ACHN (cell line): ENCODE data around the gene MCFD2.

ENCODE experiments used
- DNase-seq: peaks from one replicate; pipeline ENCODE4 v3.0.0-alpha.2; 2015
- in situ Hi-C: cut with HindIII; loops from 2 replicates; pipeline ENCODE4 v1.10.0; 2017; ENCODE audit warnings: low sequenced_read_pairs, low pct_ligation_motif_present, low pct_unique_long_range_greater_than_20kb

The MCFD2 gene

DNA sequence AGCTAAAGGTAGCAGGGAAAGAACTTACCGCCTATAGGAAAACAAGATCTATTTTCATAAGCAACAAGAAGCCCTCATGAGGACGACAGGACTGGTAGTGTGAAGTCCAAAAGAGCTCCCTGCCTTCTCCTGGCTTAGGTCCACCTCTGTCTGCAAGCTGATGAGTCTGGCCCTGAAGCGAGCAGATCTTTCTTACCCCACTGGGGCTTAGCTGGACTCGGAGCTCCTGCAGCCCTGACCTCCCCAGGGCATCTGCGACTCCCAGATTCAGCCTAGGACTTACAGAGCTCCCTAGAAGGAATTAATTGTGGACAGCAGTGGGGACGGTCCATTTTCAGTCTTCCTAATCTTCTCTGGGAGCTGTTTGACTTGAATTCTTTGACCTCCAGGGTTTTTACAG is 53.7 kb downstream of the MCFD2 start:
- in situ Hi-C loops, result no loop called here
- no peak for DNase-seq

DNA sequence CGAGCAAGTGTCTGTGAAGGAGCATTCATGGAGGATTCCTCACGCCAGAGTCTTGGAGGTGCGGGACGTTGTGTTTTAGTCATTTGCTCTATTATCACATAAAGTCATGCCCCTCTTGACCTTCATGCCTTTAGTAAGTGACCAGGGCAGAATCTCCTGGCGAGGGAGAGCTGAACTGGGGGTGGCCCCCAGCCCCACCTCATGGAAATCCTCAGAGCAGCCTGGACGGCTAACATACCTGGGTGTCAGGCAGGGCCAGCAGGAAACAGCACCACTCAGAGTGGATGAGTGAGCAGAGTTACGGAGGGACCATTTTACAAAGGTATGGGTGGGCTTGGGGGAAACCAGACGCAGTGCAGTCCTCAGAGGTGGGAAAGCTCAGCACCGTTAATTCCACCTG is 56.1 kb downstream of the MCFD2 start:
- in situ Hi-C loops, result no loop called here
- no peak for DNase-seq

DNA sequence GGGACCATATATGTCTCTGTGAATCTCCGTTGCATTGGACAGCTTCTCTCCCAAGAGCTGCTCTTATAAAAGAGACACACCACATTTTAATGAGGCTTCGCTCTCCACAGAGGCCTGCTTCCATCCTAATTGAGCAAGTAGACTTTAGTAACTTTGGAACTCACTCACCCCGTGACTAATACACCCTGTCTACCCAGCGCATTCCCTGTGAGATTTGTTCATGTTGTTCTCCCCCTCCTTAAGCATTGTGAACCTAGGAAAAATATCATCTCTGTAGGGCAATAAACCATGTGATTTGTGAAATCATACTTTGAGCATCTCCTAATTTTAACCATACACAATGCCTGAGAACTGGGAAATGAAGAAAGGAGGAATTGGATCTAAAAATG is 56.9 kb downstream of the MCFD2 start:
- no peak for DNase-seq
- in situ Hi-C loops, result no loop called here

DNA sequence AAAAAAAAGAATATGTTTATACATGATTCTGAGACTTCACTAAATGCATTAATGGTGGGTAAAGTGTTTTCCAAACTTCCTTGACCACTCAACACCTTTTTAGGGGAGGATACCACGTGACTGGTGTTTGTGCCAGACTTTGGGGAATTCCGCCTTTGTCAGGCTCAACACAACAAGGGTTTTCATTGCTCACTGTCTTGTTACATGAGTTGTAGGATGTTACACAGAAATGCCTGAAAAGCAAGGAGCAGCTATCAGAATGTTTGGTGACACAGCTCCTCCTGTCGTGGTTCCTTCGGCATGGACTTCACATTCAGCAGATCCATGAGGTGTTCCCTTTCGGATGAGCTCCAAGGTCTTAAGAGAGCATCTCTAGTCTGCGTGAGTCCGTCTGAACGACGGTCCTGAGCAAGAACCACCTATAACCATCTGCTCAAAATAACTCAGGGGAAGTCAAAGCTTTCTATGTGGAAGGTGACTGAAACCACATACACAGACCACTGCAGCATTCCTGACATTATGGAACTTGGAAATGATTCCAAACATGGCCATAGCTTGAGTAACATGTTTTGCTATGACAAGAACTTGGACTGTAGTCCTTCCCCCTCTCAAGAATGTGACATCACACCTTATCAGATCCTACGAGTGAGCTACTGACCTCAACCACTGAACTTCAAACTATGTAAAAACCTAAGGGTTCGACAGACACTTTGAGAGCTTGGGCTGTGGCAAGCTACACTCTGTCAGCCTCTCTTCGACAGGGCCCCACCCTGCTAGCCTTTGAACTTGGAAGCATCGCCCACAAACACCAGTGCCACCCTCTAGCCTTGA is 57.5 kb downstream of the MCFD2 start:
- in situ Hi-C loops, result no loop called here
- no peak for DNase-seq

DNA sequence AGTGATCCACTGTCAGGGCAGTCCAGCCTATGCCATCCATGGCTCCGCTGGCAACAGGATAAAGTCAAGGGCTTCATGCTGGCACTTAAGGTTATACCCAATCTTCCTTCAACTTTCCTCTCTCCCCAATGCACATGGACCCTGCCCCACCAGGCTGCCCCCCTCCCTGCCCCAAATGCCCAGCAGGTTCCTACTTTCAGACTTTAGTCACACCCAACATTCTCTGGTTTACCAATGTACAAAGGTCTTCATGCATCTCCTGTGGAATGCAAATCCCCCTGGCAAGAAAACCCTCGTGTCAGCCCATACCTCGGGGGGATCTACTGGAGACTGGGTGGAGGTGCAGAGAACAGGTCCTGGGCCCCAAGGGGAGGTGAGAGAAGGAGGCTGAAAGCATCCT is 59.3 kb downstream of the MCFD2 start:
- in situ Hi-C loops, result no loop called here

DNA sequence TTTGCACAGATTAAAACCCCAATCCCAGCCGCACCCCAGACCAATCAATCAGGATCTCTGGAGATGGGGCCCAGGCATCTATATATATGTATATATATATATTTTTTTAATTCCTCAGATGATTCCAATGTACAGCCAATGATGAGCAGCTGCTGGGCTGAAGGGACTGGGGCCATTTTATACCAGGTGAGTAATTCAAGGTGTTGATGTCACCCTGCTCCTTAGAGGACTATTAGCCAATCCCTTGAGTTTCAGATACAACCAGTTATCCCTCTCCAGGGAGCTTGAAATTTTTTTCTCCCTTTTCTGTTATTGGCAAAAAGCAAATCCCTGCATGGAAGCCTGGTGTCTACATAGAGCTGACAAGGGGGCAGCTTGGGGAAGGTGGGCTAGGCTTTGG is 59.8 kb downstream of the MCFD2 start:
- in situ Hi-C loops, result no loop called here

More for the DNA sequence above, 59.3 kb downstream of the MCFD2 start:
- DNase-seq, result no peak

DNA sequence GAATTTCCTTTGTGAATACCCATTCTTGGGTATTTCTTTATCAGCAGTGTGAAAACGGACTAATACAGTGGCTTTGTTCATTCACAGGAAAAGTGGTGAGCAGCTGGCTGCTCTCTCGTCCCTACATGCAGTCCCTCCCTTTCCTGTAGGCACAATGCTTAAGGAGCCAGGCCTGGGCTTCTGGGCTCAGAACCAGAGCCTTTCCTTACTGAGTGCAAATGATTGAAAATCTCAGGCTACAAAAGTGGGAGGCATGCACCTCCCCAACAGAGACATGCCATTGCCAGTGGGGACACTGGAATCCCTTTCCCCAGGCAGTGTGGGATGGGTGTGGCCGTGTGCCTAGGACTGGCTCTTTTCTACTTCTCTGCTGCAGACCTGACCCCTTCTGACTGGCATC is 61.3 kb downstream of the MCFD2 start:
- no peak for DNase-seq
- in situ Hi-C loops, result no loop called here

More for the DNA sequence above, 59.8 kb downstream of the MCFD2 start:
- no peak for DNase-seq

DNA sequence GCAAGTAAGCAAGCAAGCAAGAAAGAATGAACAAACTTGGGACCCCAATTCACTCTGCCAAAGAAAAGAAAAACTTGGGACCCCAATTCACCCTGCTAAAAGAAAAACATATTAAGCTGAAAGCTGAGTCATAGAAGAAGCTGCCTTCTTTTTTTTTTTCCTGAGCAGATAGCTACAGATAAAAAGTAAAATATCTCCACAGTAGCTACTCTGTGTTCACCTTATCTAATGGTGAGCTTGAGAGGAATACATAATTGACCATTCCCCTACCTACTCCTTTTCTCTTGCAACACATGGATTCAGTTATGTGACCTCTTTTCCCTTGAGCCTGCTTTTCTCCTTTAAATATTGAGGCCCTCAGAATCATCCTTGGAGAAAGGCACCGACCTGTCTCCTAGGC is 63.0 kb downstream of the MCFD2 start:
- no peak for DNase-seq
- in situ Hi-C loops, result no loop called here

DNA sequence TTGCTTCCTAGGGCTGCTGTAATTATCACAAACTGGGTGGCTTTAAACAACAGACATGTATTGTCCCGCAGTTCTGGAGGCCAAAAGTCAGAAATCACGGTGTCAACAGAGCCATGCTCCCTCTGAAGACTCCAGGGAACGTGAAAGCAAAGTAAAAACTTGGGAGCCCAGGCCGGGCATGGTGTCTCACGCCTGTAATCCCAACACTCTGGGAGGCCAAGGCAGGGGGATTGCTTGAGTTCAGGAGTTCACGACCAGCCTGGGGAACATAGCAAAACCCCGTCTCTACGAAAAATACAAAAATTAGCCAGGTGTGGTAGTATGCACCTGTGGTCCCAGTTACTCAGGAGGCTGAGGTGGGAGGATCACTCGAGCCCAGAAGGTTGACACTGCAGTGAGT is 63.5 kb downstream of the MCFD2 start:
- DNase-seq, result no peak
- in situ Hi-C loops, result no loop called here
